Caco-2 (cell line): ENCODE measurements around the gene ANXA2. TPM values are rescaled to one million over a fixed set of nuclear protein-coding genes. Genes with fewer than 3 reads are reported as not detected.
A peak's percentile ranks its signal among the peaks of the same experiment; 100 is the strongest.
"Not testable (repeated sequence)": the region's sequence is repeated elsewhere in the genome, so short reads cannot be mapped to it uniquely, and the experiment has no call there.

Source experiments
- BruUV-seq: library from RNA; stranded (reverse); fragments of 400-500 nt; replicated peaks from 2 replicates; lab custom pipeline; 2021; lab: Mats Ljungman, UMichigan
- CTCF ChIA-PET: fragments of 300-600 bp; sonication (Branson Sonifier 250); formaldehyde crosslinking; loops from one replicate; lab custom pipeline; 2022; ENCODE audit warnings: antibody characterized with exemption; lab: Charles Lee
- POLR2A ChIA-PET: fragments of 300-600 bp; sonication (Branson Sonifier 250); formaldehyde crosslinking; loops from one replicate; lab custom pipeline; 2022; ENCODE audit warnings: antibody characterized with exemption; lab: Charles Lee
- DNase-seq, 2 experiments: peaks; one replicate each; pipeline versions ENCODE4 v3.0.0 to v3.0.0-alpha.2; 2020 to 2022
- H3K27me3 ChIP-seq: replicated peaks from 2 replicates; pipeline ENCODE4 v1.6.0; 2011; ENCODE audit warnings: low read length; ENCODE audit not compliant: control insufficient read depth, insufficient read depth
- H3K36me3 ChIP-seq: 2 replicates; pipeline ENCODE4 v1.5.1; 2011; ENCODE audit warnings: low read length; ENCODE audit not compliant: control insufficient read depth, insufficient read depth
- H3K4me1 ChIP-seq: fragments of 250-450 bp; sonication (Bioruptor Pico); 2 replicates; pipeline ENCODE4 v1.5.1; 2020; ENCODE audit warnings: mild to moderate bottlenecking
- H3K4me3 ChIP-seq: 2 replicates; pipeline ENCODE4 v1.5.1; 2011; ENCODE audit warnings: low read depth, mild to moderate bottlenecking, control low read depth, low read length
- H3K9me3 ChIP-seq: fragments of 250-450 bp; sonication (Bioruptor Pico); 2 replicates; pipeline ENCODE4 v1.5.1; 2020; ENCODE audit warnings: mild to moderate bottlenecking, moderate library complexity
- H3K27ac Mint-ChIP-seq: one replicate; pipeline ENCODE4 v1.8.0; 2022; ENCODE audit warnings: mixed read lengths; ENCODE audit not compliant: unreplicated experiment
- H3K27me3 Mint-ChIP-seq: one replicate; pipeline ENCODE4 v1.8.0; 2022; ENCODE audit warnings: mixed read lengths; ENCODE audit not compliant: insufficient read depth, unreplicated experiment
- H3K36me3 Mint-ChIP-seq: one replicate; pipeline ENCODE4 v1.8.0; 2022; ENCODE audit warnings: mild to moderate bottlenecking, mixed read lengths; ENCODE audit not compliant: insufficient read depth, unreplicated experiment
- H3K4me1 Mint-ChIP-seq: one replicate; pipeline ENCODE4 v1.8.0; 2022; ENCODE audit warnings: low read depth, mixed read lengths; ENCODE audit not compliant: unreplicated experiment
- H3K4me3 Mint-ChIP-seq: one replicate; pipeline ENCODE4 v1.8.0; 2022; ENCODE audit warnings: mild to moderate bottlenecking, moderate library complexity, mixed read lengths; ENCODE audit not compliant: unreplicated experiment
- H3K9me3 Mint-ChIP-seq: one replicate; pipeline ENCODE4 v1.8.0; 2022; ENCODE audit warnings: mixed read lengths; ENCODE audit not compliant: unreplicated experiment
- intact Hi-C: fragments of 100-400 bp; cut with micrococcal nuclease; formaldehyde crosslinking; loops from one replicate; pipeline ENCODE4 v1.10.0; 2022; ENCODE audit not compliant: unreplicated experiment
- total RNA-seq: library from RNA; stranded (reverse); gene quantifications from 2 replicates; pipeline ENCODE4 v1.2.3, GENCODE V29; 2022
- TF ChIP-seq, protein P1 (sequence below), 2 experiments: fragments of 200-600 bp in 1 of 2; IDR thresholded peaks; 1 replicate in 1 of 2; 2 replicates in 1 of 2; pipeline versions ENCODE4 v1.5.1 to v1.8.0; 2011 to 2022; ENCODE audit warnings: antibody characterized with exemption in 1 of 2, control low read depth in 1 of 2, inconsistent platforms in 1 of 2, low read depth in 1 of 2, low read length in 1 of 2, mild to moderate bottlenecking in 1 of 2, moderate library complexity in 1 of 2; ENCODE audit not compliant: insufficient read depth in 1 of 2, severe bottlenecking in 1 of 2, unreplicated experiment in 1 of 2

Gene ANXA2
- total RNA-seq, 1 experiment from 2014 or later = 1,141 TPM

DNA sequence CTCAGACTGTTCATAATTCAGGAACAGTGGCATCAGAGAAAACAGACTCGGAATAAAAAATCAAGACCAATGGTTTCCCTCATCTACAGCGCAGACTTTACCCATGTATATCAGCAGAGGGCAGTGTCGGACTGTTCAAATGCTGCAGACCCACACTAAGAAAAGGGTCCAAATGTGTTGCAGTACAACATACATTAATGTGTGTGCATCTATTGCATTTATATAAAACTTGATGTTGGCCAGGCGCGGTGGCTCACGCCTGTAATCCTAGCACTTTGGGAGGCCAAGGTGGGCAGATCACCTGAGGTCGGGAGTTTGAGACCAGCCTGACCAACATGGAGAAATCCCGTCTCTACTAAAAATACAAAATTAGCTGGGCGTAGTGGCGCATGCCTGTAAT lies 38.0 kb downstream of the ANXA2 start:
- H3K27me3 ChIP-seq, H3K9me3 ChIP-seq, H3K27ac Mint-ChIP-seq, H3K4me3 ChIP-seq, BruUV-seq, H3K9me3 Mint-ChIP-seq, H3K27me3 Mint-ChIP-seq, H3K4me3 Mint-ChIP-seq, POLR2A ChIA-PET: not testable (repeated sequence)
- DNase-seq = peak in 1 of 2 experiments; percentile 51
- intact Hi-C loops = loop anchor here (2.0 to 5.0 kb wide), 3 partner anchors 38 to 161 kb away; partner anchors contain the start of gene ANXA2
- TF ChIP-seq, protein P1, sequence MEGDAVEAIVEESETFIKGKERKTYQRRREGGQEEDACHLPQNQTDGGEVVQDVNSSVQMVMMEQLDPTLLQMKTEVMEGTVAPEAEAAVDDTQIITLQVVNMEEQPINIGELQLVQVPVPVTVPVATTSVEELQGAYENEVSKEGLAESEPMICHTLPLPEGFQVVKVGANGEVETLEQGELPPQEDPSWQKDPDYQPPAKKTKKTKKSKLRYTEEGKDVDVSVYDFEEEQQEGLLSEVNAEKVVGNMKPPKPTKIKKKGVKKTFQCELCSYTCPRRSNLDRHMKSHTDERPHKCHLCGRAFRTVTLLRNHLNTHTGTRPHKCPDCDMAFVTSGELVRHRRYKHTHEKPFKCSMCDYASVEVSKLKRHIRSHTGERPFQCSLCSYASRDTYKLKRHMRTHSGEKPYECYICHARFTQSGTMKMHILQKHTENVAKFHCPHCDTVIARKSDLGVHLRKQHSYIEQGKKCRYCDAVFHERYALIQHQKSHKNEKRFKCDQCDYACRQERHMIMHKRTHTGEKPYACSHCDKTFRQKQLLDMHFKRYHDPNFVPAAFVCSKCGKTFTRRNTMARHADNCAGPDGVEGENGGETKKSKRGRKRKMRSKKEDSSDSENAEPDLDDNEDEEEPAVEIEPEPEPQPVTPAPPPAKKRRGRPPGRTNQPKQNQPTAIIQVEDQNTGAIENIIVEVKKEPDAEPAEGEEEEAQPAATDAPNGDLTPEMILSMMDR (IDR thresholded peaks at IDR 0.05; ENCODE audit: insufficient read depth in 1 of 2, low read depth in 1 of 2, low read length in 1 of 2, severe bottlenecking in 1 of 2, unreplicated experiment in 1 of 2) = peak; percentile 38 to 59
- peaks cover 99% of the 10 kb centered on the region for H3K36me3 Mint-ChIP-seq
- Histone ChIP-seq H3K36me3 (peaks cover 13% of the 10 kb centered on the region), H3K4me1 (peaks cover 41% of the 10 kb centered on the region)
- CTCF ChIA-PET = interaction anchor here (1.0 to 1.5 kb wide), 3 partner anchors 120 to 161 kb away, joined by 3 to 6 read pairs (median 4); no protein-coding TSS in a partner anchor
- H3K4me1 Mint-ChIP-seq = peaks cover 22% of the 10 kb centered on the region

DNA sequence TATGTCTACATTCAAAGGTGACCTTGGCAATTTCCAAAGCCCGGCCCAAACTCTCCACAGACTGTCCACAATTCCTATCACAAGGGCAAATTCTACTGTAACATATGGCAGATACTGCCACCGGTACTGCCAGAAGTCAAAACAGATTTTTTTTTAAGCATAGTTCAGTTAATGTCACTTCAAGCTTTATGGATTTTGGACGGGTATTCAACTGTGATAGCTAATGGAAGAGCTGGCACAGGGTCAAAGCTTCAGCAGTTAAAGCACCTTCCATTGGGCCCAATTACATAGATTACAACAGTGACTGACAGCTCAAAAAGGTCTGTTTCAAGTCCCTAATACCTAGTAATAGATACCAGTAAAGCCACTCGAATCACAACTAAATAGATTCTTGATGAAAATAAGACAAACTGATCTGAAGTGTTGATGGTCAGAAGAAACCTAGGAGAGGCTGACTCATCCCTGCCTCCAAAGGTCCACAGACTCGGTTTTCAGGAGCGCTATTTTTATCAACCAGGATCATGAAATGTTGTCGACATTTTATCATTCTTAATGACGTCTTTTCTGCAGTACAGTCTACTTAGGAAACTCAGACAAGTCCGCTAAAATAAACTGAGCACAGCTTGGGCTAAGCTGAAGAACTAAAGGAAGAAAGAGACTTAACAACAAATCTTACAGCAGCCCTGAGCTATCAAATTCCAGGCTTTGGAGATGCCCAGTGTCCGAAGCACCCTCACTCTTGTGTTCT lies 38.7 kb downstream of the ANXA2 start:
- no peak overlapping the region for H3K27ac Mint-ChIP-seq
- Histone ChIP-seq H3K4me3 (no peak overlapping the region), H3K9me3 (no peaks in the 10 kb centered on the region), H3K36me3 (peaks cover 12% of the 10 kb centered on the region), H3K4me1 (peaks cover 34% of the 10 kb centered on the region), H3K27me3 (no peaks in the 10 kb centered on the region)
- DNase-seq = no peak
- H3K4me3 Mint-ChIP-seq = no peak overlapping the region
- ChIA-PET CTCF (interaction anchor here (1.0 to 1.5 kb wide), 3 partner anchors 121 to 162 kb away, joined by 3 to 6 read pairs (median 4); no protein-coding TSS in a partner anchor), POLR2A (no interaction called here)
- peaks cover 99% of the 10 kb centered on the region for H3K36me3 Mint-ChIP-seq
- no peaks in the 10 kb centered on the region for H3K9me3 Mint-ChIP-seq
- intact Hi-C loops = loop anchor here (2.0 kb wide), 2 partner anchors 86 to 162 kb away; no protein-coding TSS in a partner anchor
- H3K27me3 Mint-ChIP-seq = no peaks in the 10 kb centered on the region
- H3K4me1 Mint-ChIP-seq = peaks cover 26% of the 10 kb centered on the region
- no TSS peak for BruUV-seq
- TF ChIP-seq, protein P1 (IDR thresholded peaks at IDR 0.05; ENCODE audit: insufficient read depth in 1 of 2, low read depth in 1 of 2, low read length in 1 of 2, severe bottlenecking in 1 of 2, unreplicated experiment in 1 of 2) = no peak

DNA sequence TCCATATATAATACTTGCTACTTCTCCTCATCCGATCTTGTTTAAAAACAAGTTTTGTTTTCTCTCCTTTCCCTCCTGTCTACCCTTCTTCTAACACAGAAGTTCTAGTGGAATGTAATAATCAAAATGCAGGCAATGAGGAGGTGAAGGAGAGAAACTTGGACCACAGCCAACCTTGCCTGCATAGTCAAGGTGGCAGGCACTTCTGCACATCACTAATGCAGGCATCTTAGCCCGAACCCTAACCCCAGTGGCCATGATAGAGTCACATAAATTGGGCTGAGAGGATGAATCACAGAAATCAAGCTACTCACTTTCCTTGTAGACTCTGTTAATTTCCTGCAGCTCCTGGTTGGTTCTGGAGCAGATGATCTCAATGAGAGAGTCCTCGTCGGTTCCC lies 41.0 kb downstream of the ANXA2 start:
- Mint-ChIP-seq H3K27me3 (no peaks in the 10 kb centered on the region), H3K27ac (no peak overlapping the region), H3K9me3 (no peaks in the 10 kb centered on the region), H3K4me3 (no peak overlapping the region), H3K36me3 (peaks cover 99% of the 10 kb centered on the region), H3K4me1 (peaks cover 33% of the 10 kb centered on the region)
- TF ChIP-seq, protein P1 (IDR thresholded peaks at IDR 0.05; ENCODE audit: insufficient read depth in 1 of 2, low read depth in 1 of 2, low read length in 1 of 2, severe bottlenecking in 1 of 2, unreplicated experiment in 1 of 2) = no peak
- CTCF ChIA-PET = no interaction called here
- Histone ChIP-seq H3K27me3 (no peaks in the 10 kb centered on the region), H3K4me3 (no peak overlapping the region), H3K36me3 (peaks cover 12% of the 10 kb centered on the region), H3K4me1 (peaks cover 15% of the 10 kb centered on the region), H3K9me3 (no peaks in the 10 kb centered on the region)
- intact Hi-C loops = no loop called here
- POLR2A ChIA-PET = no interaction called here
- no TSS peak for BruUV-seq
- no peak for DNase-seq
